NCI-H2227 (cell line): ENCODE data around the gene SPOCK2.
"Not testable (repeated sequence)": the region's sequence is repeated elsewhere in the genome, so short reads cannot be mapped to it uniquely, and the experiment has no call there.

Experiments used
- DNase-seq: peaks from one replicate; lab custom pipeline; 2025; ENCODE audit not compliant: unreplicated experiment; lab: John Stamatoyannopoulos, UW

The SPOCK2 gene

DNA sequence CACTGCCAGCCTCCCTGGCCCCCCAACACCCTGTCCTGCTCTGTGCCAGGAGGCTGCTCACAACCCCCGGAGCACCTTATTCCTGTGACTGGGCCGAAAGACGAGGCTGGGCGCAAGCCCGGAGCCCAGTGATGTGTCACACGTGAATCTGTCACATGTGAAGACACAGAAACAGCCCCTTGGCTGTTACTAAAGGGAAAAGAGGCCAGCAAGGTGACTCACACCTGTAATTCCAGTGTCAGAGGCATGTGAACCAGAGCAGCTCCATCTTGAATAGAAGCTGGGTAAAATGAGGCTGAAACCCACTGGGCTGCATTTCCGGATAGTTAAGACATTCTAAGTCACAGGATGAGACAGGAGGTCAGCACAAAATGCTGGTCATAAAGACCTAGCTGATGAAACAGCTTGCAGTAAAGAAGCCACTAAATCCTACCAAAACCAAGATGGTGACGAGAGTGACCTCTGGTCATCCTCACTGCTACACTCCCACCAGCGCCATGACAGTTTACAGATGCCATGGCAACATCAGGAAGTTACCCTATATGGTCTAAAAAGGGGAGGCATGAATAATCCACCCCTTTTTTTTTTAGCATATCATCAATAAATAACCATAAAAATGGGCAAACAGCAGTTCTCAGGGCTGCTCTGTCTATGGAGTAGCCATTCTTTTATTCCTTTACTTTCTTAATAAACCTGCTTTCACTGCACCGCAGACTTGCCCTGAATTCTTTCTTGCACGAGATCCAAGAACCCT lies 55.8 kb downstream of the SPOCK2 start:
- not testable (repeated sequence) for DNase-seq

DNA sequence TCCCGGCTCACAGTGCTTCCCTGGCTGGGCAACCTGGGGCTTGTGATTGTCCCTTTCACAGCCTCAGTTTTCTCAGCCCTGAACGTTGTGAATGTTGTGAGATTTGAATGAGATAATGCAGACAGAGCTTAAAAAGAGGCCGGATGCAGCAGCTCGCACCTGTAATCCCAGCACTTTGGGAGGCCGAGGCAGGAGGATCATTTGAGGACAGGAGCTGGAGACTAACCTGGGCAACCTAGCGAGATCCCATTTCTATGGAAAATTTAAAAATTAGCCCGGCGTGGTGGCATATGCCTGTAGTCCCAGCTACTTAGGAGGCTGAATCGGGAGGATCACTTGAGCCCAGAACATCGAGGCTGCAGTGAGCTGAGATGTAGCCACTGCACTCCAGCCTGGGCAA lies 56.6 kb downstream of the SPOCK2 start:
- DNase-seq, result no peak

DNA sequence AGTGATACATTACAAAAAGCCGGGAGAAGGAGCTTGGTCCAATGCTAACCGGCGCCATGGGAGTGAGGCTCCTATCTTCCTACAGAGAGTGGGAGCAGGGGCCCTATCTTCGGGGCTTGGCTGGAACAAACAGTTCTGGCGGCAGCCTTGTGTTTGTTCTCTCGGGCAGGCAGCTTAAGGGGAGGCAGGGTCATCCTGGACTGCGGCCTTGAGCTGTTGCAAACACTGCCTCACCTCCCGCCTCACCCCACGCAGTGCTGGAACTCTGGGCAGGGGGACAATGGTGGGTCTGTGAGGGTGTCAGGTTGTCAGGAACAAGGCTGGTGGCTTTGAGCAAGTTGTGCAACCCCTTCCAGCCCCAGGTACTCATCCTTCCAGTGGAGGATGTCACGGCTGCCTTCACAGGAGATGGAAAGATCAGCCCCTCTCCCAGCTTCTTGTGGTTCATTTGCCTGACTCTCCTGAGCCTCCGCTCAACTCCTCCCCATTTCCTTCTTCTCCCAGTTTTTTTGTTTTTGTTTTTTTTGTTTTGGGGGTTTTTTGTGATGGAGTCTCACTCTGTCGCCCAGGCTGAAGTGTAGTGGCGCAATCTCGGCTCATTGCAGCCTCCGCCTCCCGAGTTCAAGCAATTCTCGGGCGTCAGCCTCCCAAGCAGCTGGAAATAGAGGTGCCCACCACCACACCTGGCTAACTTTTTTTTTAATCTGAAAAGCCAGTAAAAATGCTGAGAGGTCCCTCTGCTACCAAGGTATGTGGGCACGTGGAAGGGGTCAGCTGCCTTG lies 57.4 kb downstream of the SPOCK2 start:
- no peak for DNase-seq

DNA sequence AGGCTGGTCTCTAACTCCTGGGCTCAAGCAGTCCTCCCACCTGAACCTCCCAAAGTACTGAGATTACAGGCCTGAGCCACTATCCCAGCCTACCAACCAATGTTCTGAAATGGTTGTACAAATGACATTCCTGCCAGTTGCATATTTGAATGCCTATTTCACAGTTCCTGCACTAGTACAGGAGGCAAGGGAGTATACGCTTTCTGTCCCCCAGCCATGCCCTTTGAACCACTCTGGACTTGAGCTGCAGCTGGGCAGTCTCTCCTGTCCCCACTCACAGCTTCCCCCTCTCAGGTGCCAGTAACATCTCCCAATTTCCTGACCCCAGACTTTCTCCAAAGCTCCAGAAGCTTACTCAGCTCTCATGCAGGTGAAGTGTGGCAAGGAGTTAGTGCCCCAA lies 58.9 kb downstream of the SPOCK2 start:
- DNase-seq, result no peak

DNA sequence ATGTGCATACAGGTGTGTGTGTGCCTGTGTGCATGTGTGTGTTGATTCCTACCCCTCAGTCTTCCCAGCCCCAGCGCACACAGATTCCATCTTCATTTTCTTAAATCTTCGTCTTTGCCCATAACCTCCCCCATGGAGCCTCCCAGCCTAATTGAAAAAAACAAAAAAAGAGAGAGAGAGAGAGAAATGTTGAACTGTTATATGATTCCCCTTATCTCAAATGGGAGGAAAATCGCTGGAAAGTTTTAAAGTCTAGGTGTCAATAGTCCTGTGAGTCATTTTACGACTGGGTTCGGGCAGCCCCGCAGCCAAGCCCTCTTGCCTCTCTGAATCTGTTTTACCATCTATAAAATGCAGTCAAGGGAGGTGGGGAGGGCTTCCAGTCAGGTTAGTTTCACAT lies 60.9 kb downstream of the SPOCK2 start:
- DNase-seq, result no peak

DNA sequence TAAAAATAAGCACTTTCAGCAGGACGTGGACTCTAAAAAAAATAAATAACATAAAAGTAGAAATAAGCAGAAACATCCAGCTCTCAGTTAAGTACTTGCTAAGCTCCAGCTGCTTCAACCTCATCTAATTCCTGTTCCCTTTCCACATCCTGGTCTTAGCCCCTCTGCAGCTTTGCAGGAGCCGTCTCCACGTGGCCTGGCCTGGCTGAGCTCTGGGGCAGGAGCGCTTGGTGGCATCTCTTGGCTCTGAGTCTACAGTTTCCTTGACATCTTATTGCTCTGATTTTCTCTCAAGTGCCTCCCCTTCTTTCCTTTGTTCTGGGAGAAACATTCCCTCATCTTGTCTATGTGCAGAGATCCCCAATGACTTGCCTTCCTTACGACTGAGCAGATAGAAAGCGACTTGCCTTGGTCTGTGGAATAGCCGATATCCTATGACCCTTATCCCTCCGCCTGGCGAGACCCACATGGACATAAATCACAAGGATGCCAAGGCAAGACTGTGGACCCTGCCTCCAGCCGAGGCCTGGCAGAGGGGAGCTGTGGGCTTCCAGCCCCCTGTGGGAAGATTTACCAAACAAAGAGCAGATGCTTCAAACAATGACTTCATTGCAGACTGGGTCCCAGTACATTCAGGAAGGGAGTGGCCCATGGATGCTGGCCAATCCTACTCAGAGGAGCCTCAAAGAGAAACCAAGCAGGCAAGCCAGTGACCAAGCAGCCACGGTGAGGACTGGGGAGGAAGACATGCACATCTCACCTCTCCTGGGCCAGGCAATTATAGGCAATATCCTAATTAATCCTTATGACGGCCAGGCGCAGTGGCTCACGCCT lies 61.9 kb downstream of the SPOCK2 start:
- no peak for DNase-seq

DNA sequence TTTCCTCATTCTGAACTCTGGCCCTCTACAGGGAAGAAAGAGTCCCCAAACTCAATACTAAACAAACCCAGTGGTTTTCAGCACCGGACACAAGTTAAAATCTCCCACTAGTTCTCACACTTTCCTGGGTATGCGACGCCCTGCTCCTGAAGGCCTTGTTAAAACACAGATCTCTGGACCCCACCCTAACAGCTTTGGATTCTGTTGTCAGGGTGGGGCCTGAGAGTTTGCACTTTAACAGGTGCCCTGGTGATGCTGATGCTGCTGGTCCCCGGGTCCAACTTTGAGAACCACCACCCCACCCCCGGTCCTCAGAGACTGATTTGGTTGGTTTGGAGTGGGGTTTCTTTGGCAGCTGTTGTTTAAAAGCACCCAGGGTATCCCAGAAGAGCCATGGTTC lies 62.5 kb downstream of the SPOCK2 start:
- DNase-seq, result no peak

DNA sequence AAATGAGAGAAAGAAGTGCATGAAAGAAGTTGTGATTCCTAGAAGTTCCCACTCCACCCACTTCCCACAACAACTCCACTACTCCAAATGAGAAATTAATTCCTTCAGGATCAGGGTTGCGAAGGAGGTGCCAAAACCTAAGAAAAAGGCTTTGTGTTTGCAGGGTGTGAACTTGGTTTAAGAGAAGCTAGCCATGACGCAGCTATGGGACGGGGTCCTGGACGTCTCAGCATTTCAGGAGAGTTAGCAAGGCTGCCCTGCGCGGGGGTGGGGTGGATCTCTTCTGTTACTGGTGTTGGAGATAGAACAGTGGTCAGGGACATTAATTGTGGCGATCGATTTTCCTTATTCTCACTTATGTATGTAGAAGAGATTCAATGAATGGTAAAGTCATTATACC lies 63.0 kb downstream of the SPOCK2 start:
- DNase-seq, result no peak

DNA sequence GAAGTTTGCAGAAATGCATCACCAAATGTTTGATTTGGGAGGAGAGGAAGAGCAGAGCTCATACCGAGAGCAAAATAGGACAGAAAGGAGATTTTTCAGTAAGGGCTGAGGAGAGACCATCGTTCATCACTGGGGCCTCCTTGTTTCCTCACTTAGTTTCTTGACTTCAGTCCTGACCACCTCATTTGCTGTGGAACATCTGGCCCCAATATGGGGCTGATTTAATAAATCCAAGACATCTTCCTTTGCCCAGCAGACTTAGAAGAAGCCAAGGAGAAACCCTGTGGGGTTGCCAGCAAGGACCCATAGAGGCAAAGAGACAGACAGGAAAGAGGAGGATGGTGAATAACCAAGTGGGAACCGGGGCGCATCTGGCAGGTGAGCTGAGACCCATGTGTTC lies 63.8 kb downstream of the SPOCK2 start:
- DNase-seq, result no peak

DNA sequence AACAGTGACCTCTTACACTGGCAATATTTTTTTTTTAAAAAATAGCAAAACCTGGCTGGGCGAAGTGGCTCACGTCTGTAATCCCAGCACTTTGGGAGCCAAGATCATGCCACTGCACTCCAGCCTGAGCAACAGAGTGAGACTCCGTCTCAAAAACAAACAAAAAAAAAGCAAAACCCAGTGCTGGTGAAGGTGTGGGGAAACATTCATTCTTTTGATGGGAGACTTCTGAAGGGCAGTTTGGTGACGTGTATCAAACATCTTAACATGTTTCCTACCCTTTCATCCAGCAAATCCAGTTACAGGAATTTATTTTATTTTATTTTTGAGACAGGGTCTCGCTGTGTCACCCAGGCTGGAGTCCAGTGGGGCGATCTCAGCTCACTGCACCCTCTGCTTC lies 66.1 kb downstream of the SPOCK2 start:
- DNase-seq, result no peak

DNA sequence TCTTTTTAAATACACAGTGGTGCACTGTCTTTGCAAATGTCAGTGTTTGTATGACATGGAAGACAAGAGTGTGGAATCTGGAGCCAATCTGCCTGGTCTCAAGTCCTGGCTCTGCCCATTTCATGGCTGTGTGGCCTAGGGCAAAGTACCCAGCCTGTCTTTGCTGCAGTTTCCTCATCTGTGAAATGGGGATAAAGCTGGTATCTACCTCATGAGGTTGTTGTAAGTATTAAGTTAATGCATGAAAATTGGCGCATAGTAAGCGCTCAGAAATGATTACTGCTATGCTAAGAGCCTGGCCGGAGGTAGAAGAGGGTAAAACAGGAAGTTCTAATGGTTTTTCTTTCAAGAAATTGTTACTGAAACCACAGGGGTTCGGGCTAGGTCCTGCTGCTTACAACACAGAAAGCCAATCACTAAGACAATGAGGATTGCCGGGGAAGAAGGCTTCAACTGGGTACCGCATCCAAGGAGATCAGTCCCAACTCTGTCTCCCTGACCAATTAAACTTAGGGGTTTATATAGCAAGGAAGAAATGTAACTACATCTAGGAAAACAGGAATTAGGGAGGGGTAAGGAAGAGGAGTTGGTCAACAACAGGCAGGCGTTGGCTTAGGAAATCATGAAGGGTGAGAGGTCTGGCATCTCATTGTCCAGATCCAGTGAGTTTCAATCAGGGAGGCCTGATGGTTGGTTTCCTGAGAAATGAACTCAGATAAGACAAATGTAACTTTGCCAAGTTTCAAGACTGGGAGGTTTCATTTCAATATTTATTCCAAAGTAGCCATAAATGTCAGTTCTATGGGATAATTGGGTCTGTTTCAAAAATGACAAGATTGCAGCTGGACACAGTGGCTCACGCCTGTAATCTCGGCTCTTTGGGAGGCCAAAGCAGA lies 67.2 kb downstream of the SPOCK2 start:
- DNase-seq, result no peak

DNA sequence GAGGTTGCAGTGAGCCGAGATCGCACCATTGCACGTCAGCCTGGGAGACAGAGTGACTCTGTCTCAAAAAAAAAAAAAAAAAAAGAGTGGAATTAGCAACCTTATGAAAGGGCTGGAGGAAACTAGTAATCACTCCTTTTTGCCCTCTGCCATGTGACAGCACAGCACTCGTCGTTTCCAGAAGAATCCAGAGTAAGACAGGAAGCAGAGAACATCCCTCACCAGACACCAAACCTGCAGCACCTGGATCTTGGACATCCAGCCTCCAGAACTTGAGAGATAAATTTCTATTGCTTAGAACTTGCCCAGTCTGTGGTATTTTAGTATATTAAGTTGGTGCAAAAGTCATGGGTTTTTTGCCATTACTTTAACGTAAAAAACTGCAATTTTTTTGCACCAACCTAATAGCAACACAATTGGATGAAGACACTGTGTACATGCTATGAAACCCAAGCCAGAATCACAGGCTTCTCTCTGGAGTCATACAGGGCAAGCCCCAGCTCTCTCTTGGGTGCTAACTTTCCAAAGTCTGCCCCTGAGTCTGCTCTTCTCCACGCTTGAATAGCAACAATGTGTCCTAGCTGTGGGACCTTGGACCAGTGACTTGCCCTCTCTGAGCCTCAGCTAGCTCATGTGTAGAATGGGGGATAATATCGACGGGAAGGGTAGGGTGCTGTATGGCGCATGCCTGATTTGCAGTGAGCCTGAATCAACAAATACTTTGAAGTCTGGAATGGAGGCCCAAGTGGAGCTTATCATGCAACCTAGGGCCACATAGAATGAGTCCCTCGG lies 69.1 kb downstream of the SPOCK2 start:
- no peak for DNase-seq

DNA sequence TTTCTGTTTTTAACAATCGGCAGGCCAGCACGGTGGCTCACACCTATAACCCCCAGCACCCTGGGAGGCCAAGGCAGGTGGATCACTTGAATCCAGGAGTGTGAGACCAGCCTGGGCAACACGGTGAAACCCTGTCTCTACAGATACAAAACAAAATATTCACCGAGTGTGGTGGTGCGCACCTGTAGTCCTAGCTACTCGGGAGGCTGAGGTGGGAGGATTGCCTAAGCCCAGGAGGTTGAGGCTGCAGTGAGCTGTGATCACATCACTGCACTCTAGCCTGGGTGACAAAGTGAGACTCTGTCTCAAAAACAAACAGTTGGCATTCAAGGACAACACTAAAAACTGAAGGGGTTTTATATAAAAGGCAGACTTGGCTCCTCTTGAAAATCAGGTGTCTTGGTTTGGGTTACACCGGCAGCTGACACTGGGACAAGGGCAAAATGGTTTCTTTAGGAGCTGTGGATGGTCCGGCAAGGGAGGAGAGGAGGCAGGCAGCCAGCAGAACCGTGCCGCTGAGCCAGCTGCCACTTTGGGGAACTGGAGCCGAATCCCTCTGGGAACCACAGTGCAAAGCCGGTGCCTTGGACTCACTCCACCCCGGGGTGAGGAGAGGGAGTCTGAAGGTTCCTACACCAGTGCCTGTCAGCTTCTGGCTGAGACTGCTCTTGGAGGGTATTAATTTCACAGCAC lies 71.6 kb downstream of the SPOCK2 start:
- DNase-seq, result no peak

DNA sequence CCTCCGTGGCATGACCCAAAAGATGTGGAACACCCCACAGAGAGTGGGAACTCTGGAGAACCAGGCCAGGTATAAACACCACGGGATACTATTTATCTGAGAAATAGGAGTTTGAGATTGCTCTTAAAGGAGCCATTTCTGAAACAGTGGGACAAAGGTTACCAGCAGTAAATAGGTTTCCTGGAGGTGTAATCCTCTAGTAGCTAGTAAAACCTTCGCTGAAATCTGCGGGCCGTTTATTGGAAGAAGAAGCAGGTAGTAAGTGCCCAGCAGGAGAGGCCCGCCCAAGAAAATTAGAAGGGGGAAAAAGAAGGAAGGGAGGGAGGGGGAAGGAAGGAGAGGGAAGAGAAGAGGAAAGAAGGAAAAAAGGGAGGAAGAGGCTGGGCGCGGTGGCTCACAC lies 72.5 kb downstream of the SPOCK2 start:
- no peak for DNase-seq

DNA sequence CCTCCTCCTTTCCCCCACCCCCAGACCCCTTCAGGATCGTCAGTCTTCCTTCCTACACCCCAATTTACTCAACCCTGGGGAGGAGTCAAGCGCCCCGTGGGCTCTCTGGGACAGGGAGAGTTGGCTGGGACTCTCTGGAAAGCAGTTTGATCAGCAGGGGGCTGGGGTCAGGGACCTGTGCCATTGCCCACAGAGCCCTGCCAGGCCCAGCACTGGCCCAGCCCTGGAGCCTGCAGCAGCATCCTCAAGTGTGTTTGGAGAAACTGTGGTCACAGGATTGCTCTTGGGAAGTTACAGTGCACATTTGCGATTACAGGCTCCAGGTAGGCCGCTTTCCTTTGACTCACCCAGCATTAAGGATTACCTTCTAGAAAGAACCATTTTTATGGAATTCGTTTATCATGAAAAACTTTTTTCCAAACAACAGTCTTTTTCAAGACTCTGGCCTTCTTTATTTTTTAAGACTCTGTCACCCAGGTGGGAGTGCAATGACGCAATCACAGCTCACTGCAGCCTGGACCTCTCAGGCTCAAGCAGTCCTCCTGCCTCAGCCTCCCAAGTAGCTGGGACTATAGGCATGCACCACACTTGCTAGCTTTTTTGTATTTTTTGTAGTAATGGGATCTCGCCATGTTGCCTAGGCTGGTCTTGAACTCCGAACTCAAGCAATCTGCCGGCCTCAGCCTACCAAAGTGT lies 73.4 kb downstream of the SPOCK2 start:
- no peak for DNase-seq

DNA sequence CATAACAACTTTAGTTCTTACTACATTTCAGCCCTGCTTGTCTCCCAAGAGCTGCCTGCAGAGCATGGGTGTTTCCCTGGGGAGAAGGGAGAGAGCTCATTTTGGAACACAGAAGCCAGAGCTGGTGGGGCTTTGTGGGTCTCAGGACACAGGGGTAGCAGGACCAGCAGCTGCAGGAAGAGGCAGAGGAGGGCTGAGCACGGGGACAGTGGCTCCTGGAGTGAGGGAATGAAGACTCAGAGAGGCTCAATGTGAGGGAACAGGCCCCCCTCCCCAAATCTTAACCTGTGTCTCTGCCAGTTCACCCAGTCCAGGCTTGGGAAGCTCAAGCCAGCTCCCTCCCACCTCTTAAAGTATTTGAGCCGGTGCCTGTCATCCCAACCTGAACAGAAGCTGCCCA lies 74.2 kb downstream of the SPOCK2 start:
- DNase-seq, result no peak

DNA sequence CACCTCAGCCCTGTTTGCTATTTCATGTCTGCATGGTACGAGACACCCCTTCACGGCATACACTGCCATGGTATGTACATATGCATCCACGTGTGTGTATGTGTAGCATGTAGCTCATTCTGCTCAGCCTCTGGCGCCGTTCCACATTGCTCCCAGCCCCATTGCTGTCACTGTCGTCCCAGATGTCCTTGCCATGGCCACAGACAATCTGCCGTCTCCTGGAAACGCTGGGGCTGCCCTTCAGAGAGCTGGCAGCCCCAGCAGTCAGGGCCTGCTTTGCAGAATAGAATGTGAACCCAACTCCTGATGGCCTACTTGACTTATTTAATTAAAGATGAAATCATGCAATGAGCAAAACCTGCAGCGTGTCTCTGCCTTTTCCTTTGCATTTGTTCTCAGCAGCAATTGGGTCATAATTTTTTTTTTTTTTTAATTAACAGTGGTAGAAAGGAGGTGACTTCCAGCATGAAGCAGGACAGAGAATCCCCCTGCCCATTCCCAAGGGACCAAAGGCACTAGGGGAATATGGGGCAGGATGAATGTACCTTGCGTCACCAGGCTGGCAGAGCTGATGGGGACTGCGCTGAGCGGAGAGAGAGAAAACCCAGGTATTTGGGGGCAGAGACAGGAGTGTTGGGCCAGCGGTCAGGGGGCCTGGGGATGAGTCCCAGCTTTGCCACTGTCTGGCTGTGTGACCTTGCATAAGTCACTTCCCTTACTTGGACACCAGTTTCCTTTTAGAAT lies 75.0 kb downstream of the SPOCK2 start:
- DNase-seq, result no peak

DNA sequence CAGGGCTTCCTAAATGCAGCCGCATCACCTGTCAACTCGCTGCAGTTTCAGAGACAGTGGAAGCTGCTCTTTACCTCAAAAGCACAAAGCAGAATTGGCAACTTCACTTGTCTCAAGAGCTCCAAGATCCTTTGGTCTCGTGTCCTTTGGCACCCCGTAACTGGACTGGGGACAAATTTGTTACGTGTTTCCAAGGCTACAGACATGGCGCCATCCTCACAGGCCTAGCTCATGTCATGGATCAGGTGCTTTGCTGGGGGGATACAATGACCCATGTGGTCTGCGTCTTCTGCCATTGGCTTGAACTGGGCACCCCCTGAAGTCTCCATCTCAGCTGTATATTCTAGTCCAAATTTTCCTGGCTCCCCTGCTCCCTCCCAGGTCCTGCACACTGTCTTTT lies 75.6 kb downstream of the SPOCK2 start:
- no peak for DNase-seq
